ENCODE results near the gene PLEKHG1.

Gene PLEKHG1

DNA sequence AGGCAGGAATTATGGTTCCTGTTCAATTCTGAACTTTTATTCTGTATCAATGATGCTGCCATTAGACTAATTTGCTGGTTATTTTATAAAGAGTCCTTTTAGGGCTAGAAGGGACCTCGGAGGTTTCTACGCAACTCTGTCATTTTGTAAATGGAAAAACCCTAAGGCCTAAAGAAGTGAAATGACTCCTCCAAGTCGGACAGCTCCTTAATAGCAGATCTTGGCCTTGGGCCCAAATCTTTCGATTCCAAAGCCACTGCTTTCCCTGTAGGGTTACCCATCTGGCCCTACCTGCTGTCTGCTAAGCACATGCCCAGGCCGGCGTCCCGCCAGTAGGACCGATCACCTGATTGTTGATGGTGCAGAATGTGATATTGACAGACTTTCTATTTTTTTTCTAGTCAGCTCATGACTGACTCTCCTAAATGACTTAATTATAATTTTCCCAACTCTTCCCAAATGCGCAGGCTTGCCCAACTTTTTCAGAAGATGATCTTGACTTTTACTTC, 40.2 kb downstream of the PLEKHG1 start:
- DNase-seq (ENCODE audit: low read depth, low spot score), result no peak

DNA sequence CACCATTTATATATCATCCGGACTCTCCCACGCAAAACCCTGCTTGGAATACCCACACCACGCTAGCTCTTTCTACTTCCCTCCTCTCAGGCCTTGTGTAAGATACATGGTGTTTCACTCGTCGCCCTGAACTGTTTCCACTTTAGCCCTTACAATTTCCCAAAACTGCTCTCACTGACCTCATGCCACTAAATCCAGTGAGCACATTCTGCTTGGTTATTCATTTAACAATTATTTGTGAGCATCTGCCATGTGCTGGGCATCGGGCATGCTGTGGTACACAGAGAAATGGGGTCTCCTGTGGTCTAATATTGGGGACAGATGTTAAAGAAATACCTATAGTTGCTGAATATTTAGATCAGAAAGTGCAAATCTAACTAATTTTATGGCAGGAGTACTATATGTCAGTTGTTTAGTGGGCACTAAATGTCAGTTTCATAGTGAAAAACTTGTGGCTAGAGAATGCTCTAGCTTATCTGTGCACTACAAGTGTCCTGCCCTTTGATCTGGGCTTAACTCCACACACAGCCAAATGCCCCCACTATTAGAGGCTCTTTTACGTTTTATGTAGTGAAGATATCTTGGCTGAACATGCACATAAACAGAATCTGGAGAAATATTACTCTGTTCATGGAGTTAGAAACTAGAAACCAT, 41.0 kb downstream of the PLEKHG1 start:
- DNase-seq (ENCODE audit: low read depth, low spot score), result no peak

- no peak for DNase-seq (ENCODE audit: low read depth, low spot score)
Measured at GRCh38 chr6:150641398-150642139, 41.9 kb downstream of the PLEKHG1 start.

DNA sequence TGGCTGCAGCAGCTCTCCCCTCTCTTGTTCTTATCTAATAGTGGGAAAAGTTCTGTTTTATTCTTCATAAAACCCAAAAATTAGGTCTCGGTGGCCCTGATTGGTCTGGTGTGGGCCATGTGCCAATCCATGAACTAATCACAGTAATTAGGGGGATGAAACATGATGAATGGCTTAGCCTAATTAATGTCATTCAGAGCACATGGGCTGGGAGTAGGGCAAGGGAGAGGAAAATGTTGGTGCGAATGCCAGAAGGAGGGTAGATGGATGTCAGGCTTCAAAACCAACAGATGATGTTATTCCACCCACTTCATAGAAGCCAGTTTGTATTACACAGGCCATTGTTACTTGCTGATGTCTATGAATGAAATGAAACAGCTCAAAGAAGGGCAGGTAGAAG, 46.5 kb downstream of the PLEKHG1 start:
- no peak for DNase-seq (ENCODE audit: low read depth, low spot score)

DNA sequence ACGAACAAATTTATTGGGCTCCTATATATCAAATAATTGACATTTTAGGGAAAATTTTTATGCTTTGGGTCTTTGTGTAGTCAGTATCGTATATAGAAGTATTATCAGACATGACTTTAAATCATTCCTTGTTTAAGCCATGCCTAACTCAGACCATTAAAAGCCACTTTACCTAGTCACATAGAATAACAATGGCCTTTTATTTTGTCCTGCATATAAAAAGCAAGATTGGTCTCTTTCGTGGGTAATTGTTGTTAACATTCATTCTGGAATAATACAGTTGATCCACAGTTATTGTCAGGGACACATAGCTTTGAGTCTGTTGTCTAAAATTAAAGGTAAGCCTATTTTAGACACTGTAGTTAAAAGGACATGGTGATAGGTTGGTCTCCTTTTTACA, 47.4 kb downstream of the PLEKHG1 start:
- DNase-seq (ENCODE audit: low read depth, low spot score), result no peak
